ENCODE data around the gene LYSMD4. TPM values are rescaled to one million over a fixed set of nuclear protein-coding genes. Genes with fewer than 3 reads are reported as not detected.
"Not testable (repeated sequence)": the region's sequence is repeated elsewhere in the genome, so short reads cannot be mapped to it uniquely, and the experiment has no call there.

Gene LYSMD4
- total RNA-seq, result 10 to 100 TPM; 18.0 to 19.0 TPM
- 1 to 10 TPM; 4.4 to 6.5 TPM for polyA plus RNA-seq

- Histone ChIP-seq H3K27ac (ENCODE audit: low read depth, low read length) (peak within 1 kb of the TSS; percentile 46), H3K4me3 (ENCODE audit: low read length in 2 of 2) (peak within 1 kb of the TSS; percentile 6 to 67), H3K27me3 (ENCODE audit: insufficient read depth, low read length) (no peaks in the 10 kb centered on the region), H3K36me3 (ENCODE audit: insufficient read depth, low read length) (peaks cover 7% of the 10 kb centered on the region), H3K4me1 (ENCODE audit: insufficient read depth, low read length) (peaks cover 14% of the 10 kb centered on the region), H3K9me3 (ENCODE audit: control insufficient read depth in 1 of 2, low read length in 2 of 2) (no peaks in the 10 kb centered on the region)
- peaks cover 12 to 24% (median 16%) of the 10 kb centered on the region in 4 donors for H3K4me1 Mint-ChIP-seq
- peaks cover 3 to 4% of the 10 kb centered on the region in 2 donors for H3K36me3 Mint-ChIP-seq
- H3K9me3 Mint-ChIP-seq, result no peaks in the 10 kb centered on the region
- H3K4me3 Mint-ChIP-seq, result peak within 1 kb of the TSS; percentile 83 to 95 (median 87)
- H3K27me3 Mint-ChIP-seq, result no peaks in the 10 kb centered on the region
- CTCF ChIA-PET (ENCODE audit: partially characterized antibody), result interaction anchor here (1.0 to 3.2 kb wide), 6 partner anchors 17 to 478 kb away, joined by 3 to 18 read pairs (median 4); no protein-coding TSS in a partner anchor
- DNase-seq, result peak; percentile 95 to 97 (median 96)
- POLR2A ChIA-PET (ENCODE audit: partially characterized antibody), result interaction anchor here (0.6 to 1.9 kb wide), 14 partner anchors 12 to 1561 kb away, joined by 3 to 21 read pairs (median 5); partner anchors contain the start of genes LRRC28, MEF2A and SNRPA1
- intact Hi-C loops (cut with micrococcal nuclease), result loop anchor here (1.0 to 10.0 kb wide), 7 partner anchors 26 to 1081 kb away; partner anchors contain the start of genes ASB7, LINS1, LRRC28 and MEF2A
- H3K27ac Mint-ChIP-seq, result peak within 1 kb of the TSS; percentile 80 to 97 (median 88)
These were observed at the start of gene LYSMD4 for GRCh38 chr15:99733268-99734039. LYSMD4 (minus strand) TSS chr15:99733437; CDS start chr15:99731999, 1,438 bp downstream.

GRCh38 chr15:99782029-99782428 is 48.8 kb upstream of the LYSMD4 start:
- H3K27ac ChIP-seq (ENCODE audit: low read depth, low read length); H3K4me1 ChIP-seq (ENCODE audit: insufficient read depth, low read length); H3K9me3 Mint-ChIP-seq; H3K27me3 Mint-ChIP-seq; H3K27ac Mint-ChIP-seq; H3K36me3 Mint-ChIP-seq; CTCF ChIA-PET (ENCODE audit: partially characterized antibody); intact Hi-C loops (cut with micrococcal nuclease); H3K27me3 ChIP-seq (ENCODE audit: insufficient read depth, low read length); POLR2A ChIA-PET (ENCODE audit: partially characterized antibody); H3K4me1 Mint-ChIP-seq; DNase-seq; H3K4me3 Mint-ChIP-seq; H3K36me3 ChIP-seq (ENCODE audit: insufficient read depth, low read length); H3K9me3 ChIP-seq (ENCODE audit: control insufficient read depth in 1 of 2, low read length in 2 of 2); H3K4me3 ChIP-seq (ENCODE audit: low read length in 2 of 2): not testable (repeated sequence)

GRCh38 chr15:99777144-99777543 is 43.9 kb upstream of the LYSMD4 start:
- POLR2A ChIA-PET (ENCODE audit: partially characterized antibody), result no interaction called here
- no peak for DNase-seq
- Histone ChIP-seq H3K27me3 (ENCODE audit: insufficient read depth, low read length) (no peaks in the 10 kb centered on the region), H3K36me3 (ENCODE audit: insufficient read depth, low read length) (no peaks in the 10 kb centered on the region), H3K27ac (ENCODE audit: low read depth, low read length) (no peak overlapping the region), H3K4me3 (ENCODE audit: low read length in 2 of 2) (no peak overlapping the region), H3K4me1 (ENCODE audit: insufficient read depth, low read length) (no peaks in the 10 kb centered on the region), H3K9me3 (ENCODE audit: control insufficient read depth in 1 of 2, low read length in 2 of 2) (no peaks in the 10 kb centered on the region)
- Mint-ChIP-seq H3K9me3 (peaks cover 0 to 2% (median 0%) of the 10 kb centered on the region in 8 donors), H3K27ac (no peak overlapping the region), H3K27me3 (peaks cover 5% of the 10 kb centered on the region in 2 donors), H3K4me1 (no peaks in the 10 kb centered on the region), H3K36me3 (no peaks in the 10 kb centered on the region), H3K4me3 (no peak overlapping the region)
- intact Hi-C loops (cut with micrococcal nuclease), result no loop called here
- CTCF ChIA-PET (ENCODE audit: partially characterized antibody), result interaction anchor here (0.9 to 1.1 kb wide), 2 partner anchors 21 to 504 kb away, joined by 4 read pairs; no protein-coding TSS in a partner anchor

- no peaks in the 10 kb centered on the region for H3K36me3 ChIP-seq (ENCODE audit: insufficient read depth, low read length)
- H3K27me3 Mint-ChIP-seq, result peaks cover 3 to 5% of the 10 kb centered on the region in 2 donors
- POLR2A ChIA-PET (ENCODE audit: partially characterized antibody), result no interaction called here
- DNase-seq, result no peak
- H3K4me3 ChIP-seq (ENCODE audit: low read length in 2 of 2), result no peak overlapping the region
- no peaks in the 10 kb centered on the region for H3K4me1 Mint-ChIP-seq
- intact Hi-C loops (cut with micrococcal nuclease), result no loop called here
- H3K27ac Mint-ChIP-seq, result no peak overlapping the region
- H3K27me3 ChIP-seq (ENCODE audit: insufficient read depth, low read length), result no peaks in the 10 kb centered on the region
- no peak overlapping the region for H3K27ac ChIP-seq (ENCODE audit: low read depth, low read length)
- no peaks in the 10 kb centered on the region for H3K36me3 Mint-ChIP-seq
- CTCF ChIA-PET (ENCODE audit: partially characterized antibody), result no interaction called here
- H3K9me3 Mint-ChIP-seq, result no peaks in the 10 kb centered on the region
- H3K9me3 ChIP-seq (ENCODE audit: control insufficient read depth in 1 of 2, low read length in 2 of 2), result no peaks in the 10 kb centered on the region
- no peaks in the 10 kb centered on the region for H3K4me1 ChIP-seq (ENCODE audit: insufficient read depth, low read length)
- no peak overlapping the region for H3K4me3 Mint-ChIP-seq
These were observed 31.3 kb upstream of the LYSMD4 start for GRCh38 chr15:99764522-99764921.

GRCh38 chr15:99763827-99764226 is 30.6 kb upstream of the LYSMD4 start:
- Histone ChIP-seq H3K4me1 (ENCODE audit: insufficient read depth, low read length) (no peaks in the 10 kb centered on the region), H3K9me3 (ENCODE audit: control insufficient read depth in 1 of 2, low read length in 2 of 2) (no peaks in the 10 kb centered on the region), H3K27ac (ENCODE audit: low read depth, low read length) (no peak overlapping the region), H3K4me3 (ENCODE audit: low read length in 2 of 2) (no peak overlapping the region), H3K27me3 (ENCODE audit: insufficient read depth, low read length) (no peaks in the 10 kb centered on the region), H3K36me3 (ENCODE audit: insufficient read depth, low read length) (no peaks in the 10 kb centered on the region)
- H3K36me3 Mint-ChIP-seq, result no peaks in the 10 kb centered on the region
- POLR2A ChIA-PET (ENCODE audit: partially characterized antibody), result no interaction called here
- DNase-seq, result no peak
- peaks cover 3 to 5% of the 10 kb centered on the region in 2 donors for H3K27me3 Mint-ChIP-seq
- no peak overlapping the region for H3K27ac Mint-ChIP-seq
- H3K9me3 Mint-ChIP-seq, result no peaks in the 10 kb centered on the region
- CTCF ChIA-PET (ENCODE audit: partially characterized antibody), result no interaction called here
- H3K4me3 Mint-ChIP-seq, result no peak overlapping the region
- H3K4me1 Mint-ChIP-seq, result no peaks in the 10 kb centered on the region
- intact Hi-C loops (cut with micrococcal nuclease), result no loop called here

GRCh38 chr15:99762288-99762687 is 29.1 kb upstream of the LYSMD4 start:
- ChIA-PET POLR2A (ENCODE audit: partially characterized antibody) (interaction anchor here (0.5 kb wide), 1 partner anchor 835 kb away, joined by 3 read pairs; no protein-coding TSS in a partner anchor), CTCF (ENCODE audit: partially characterized antibody) (interaction anchor here (1.3 to 1.4 kb wide), 2 partner anchors 58 to 490 kb away, joined by 3 to 4 read pairs; no protein-coding TSS in a partner anchor)
- Histone ChIP-seq H3K27ac (ENCODE audit: low read depth, low read length) (no peak overlapping the region), H3K4me3 (ENCODE audit: low read length in 2 of 2) (no peak overlapping the region), H3K36me3 (ENCODE audit: insufficient read depth, low read length) (no peaks in the 10 kb centered on the region), H3K9me3 (ENCODE audit: control insufficient read depth in 1 of 2, low read length in 2 of 2) (no peaks in the 10 kb centered on the region), H3K27me3 (ENCODE audit: insufficient read depth, low read length) (no peaks in the 10 kb centered on the region), H3K4me1 (ENCODE audit: insufficient read depth, low read length) (no peaks in the 10 kb centered on the region)
- intact Hi-C loops (cut with micrococcal nuclease), result no loop called here
- no peak for DNase-seq
- Mint-ChIP-seq H3K27me3 (peaks cover 3 to 5% of the 10 kb centered on the region in 2 donors), H3K9me3 (no peaks in the 10 kb centered on the region), H3K4me3 (no peak overlapping the region), H3K4me1 (no peaks in the 10 kb centered on the region), H3K36me3 (no peaks in the 10 kb centered on the region), H3K27ac (no peak overlapping the region)

- POLR2A ChIA-PET (ENCODE audit: partially characterized antibody), result no interaction called here
- Mint-ChIP-seq H3K27ac (no peak overlapping the region), H3K4me3 (no peak overlapping the region), H3K9me3 (no peaks in the 10 kb centered on the region), H3K36me3 (no peaks in the 10 kb centered on the region), H3K27me3 (peaks cover 0 to 4% of the 10 kb centered on the region in 2 donors), H3K4me1 (peaks cover 0 to 5% (median 1%) of the 10 kb centered on the region in 4 donors)
- H3K4me3 ChIP-seq (ENCODE audit: low read length in 2 of 2), result no peak overlapping the region
- peak in 4 of 5 donors; percentile 56 to 67 (median 60) for DNase-seq
- H3K27ac ChIP-seq (ENCODE audit: low read depth, low read length), result no peak overlapping the region
- H3K4me1 ChIP-seq (ENCODE audit: insufficient read depth, low read length), result no peaks in the 10 kb centered on the region
- no peaks in the 10 kb centered on the region for H3K9me3 ChIP-seq (ENCODE audit: control insufficient read depth in 1 of 2, low read length in 2 of 2)
- CTCF ChIA-PET (ENCODE audit: partially characterized antibody), result interaction anchor here (0.6 to 8.2 kb wide), 28 partner anchors 13 to 655 kb away, joined by 3 to 126 read pairs (median 4); partner anchors contain the start of genes LYSMD4 and SYNM
- H3K36me3 ChIP-seq (ENCODE audit: insufficient read depth, low read length), result no peaks in the 10 kb centered on the region
- intact Hi-C loops (cut with micrococcal nuclease), result loop anchor here (1.0 to 5.0 kb wide), 5 partner anchors 52 to 655 kb away; no protein-coding TSS in a partner anchor
- no peaks in the 10 kb centered on the region for H3K27me3 ChIP-seq (ENCODE audit: insufficient read depth, low read length)
These were observed 22.6 kb upstream of the LYSMD4 start for GRCh38 chr15:99755692-99756409.

All from CD4-positive, alpha-beta memory T cell (primary cell).